ENCODE data around the gene RTN4R.
"Not testable (repeated sequence)": the region's sequence is repeated elsewhere in the genome, so short reads cannot be mapped to it uniquely, and the experiment has no call there.

DNA sequence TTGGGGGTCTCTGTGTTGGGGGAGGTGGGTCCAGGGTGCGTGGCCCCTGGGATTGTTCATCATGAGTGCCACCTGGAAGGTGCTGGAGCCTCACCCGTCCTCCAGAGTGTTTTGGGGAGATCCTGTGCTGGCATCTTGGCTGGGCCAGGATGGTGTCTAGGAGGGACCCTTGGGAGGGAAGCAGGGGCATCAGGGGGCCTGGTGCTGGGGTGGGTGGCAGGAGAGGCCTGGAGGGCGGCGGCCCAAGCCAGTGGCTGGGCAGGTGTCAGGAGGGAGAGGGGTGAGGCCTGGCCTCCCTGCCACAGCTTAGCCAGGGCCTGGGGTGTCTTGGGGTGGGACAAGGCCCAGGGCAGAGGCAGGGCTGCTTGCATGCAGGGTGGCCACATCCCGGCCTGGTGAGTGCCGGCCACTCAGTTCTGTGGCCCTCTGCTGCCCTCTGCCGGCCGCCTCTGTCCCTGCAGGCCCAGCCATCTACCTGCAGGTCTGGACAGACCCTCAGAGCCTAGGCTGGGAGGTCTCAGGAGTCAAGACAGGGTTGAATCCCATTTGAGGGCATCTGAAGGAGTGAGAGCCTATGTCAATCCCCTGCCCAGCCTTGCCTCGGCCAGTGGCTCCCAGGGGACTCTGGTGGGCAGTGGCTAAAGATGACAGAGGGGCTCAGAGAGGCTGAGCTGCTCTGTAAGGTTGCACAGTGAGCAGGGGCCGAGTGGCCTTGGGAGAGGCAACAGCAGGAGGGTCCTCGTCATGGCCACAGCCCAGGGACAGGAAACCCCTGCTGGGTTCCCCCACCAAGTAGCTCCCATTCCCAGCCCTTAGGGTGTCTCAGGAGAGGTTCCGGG, 17.6 kb upstream of the RTN4R start:
- TF ChIP-seq SNAI1 (CRISPR knock-in tag; IDR thresholded peaks at IDR 0.05; ENCODE audit: borderline replicate concordance); HHEX (CRISPR knock-in tag; IDR thresholded peaks at IDR 0.05); ZKSCAN1 (IDR thresholded peaks at IDR 0.05; ENCODE audit: low read length); SIN3A (IDR thresholded peaks at IDR 0.05; ENCODE audit: borderline replicate concordance, low read depth, low read length); ZNF660 (CRISPR knock-in tag; IDR thresholded peaks at IDR 0.05; ENCODE audit: borderline replicate concordance, low read depth); ZBTB8A (CRISPR knock-in tag; IDR thresholded peaks at IDR 0.05; ENCODE audit: borderline replicate concordance, low read depth); TAF1 (CRISPR knock-in tag; IDR thresholded peaks at IDR 0.05): not testable (repeated sequence)
- TF ChIP-seq, protein P1, sequence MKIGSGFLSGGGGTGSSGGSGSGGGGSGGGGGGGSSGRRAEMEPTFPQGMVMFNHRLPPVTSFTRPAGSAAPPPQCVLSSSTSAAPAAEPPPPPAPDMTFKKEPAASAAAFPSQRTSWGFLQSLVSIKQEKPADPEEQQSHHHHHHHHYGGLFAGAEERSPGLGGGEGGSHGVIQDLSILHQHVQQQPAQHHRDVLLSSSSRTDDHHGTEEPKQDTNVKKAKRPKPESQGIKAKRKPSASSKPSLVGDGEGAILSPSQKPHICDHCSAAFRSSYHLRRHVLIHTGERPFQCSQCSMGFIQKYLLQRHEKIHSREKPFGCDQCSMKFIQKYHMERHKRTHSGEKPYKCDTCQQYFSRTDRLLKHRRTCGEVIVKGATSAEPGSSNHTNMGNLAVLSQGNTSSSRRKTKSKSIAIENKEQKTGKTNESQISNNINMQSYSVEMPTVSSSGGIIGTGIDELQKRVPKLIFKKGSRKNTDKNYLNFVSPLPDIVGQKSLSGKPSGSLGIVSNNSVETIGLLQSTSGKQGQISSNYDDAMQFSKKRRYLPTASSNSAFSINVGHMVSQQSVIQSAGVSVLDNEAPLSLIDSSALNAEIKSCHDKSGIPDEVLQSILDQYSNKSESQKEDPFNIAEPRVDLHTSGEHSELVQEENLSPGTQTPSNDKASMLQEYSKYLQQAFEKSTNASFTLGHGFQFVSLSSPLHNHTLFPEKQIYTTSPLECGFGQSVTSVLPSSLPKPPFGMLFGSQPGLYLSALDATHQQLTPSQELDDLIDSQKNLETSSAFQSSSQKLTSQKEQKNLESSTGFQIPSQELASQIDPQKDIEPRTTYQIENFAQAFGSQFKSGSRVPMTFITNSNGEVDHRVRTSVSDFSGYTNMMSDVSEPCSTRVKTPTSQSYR (CRISPR knock-in tag; IDR thresholded peaks at IDR 0.05; ENCODE audit: borderline replicate concordance) = not testable (repeated sequence)

Data from HepG2 (cell line).